PFSK-1 (cell line): ENCODE measurements around the gene TXN.

Experiments used
- FOXP2 ChIP-seq: optimal IDR thresholded peaks from 2 replicates; pipeline ENCODE3; 2011; ENCODE audit warnings: borderline replicate concordance, control low read depth, inconsistent platforms; ENCODE audit not compliant: insufficient read depth; ENCODE audit errors: extremely low read length, extremely low read depth
- POLR2AphosphoS5 ChIP-seq: IDR thresholded peaks from 2 replicates; pipeline ENCODE4 v1.6.1; 2012; ENCODE audit warnings: low read depth, mild to moderate bottlenecking, control low read depth, low read length, moderate library complexity
- REST ChIP-seq, 2 experiments: IDR thresholded peaks; 2 replicates each; pipeline versions ENCODE4 v1.6.1 to v1.8.0; 2011 to 2012; ENCODE audit warnings: low read depth in 2 of 2, low read length in 2 of 2, control low read depth in 1 of 2, inconsistent platforms in 1 of 2, mild to moderate bottlenecking in 1 of 2, moderate library complexity in 1 of 2; ENCODE audit not compliant: insufficient read depth in 1 of 2
- SIN3A ChIP-seq: IDR thresholded peaks from 2 replicates; pipeline ENCODE4 v1.6.1; 2012; ENCODE audit warnings: mild to moderate bottlenecking, low read length, moderate library complexity, borderline replicate concordance; ENCODE audit not compliant: insufficient read depth
- TAF1 ChIP-seq: IDR thresholded peaks from 2 replicates; pipeline ENCODE4 v1.6.1; 2012; ENCODE audit warnings: low read length, control low read depth, borderline replicate concordance; ENCODE audit not compliant: insufficient read depth

TXN gene

GRCh38 chr9:110290001-110290400, 33.7 kb upstream of the TXN start:
- TF ChIP-seq SIN3A (no peak), TAF1 (no peak), POLR2AphosphoS5 (no peak), FOXP2 (no peak), REST (IDR thresholded peaks at IDR 0.05; ENCODE audit: insufficient read depth in 1 of 2, low read depth in 2 of 2, low read length in 2 of 2) (no peak)

- TF ChIP-seq TAF1 (no peak), POLR2AphosphoS5 (no peak), REST (IDR thresholded peaks at IDR 0.05; ENCODE audit: insufficient read depth in 1 of 2, low read depth in 2 of 2, low read length in 2 of 2) (no peak), FOXP2 (no peak), SIN3A (no peak)
These were observed 32.2 kb upstream of the TXN start for GRCh38 chr9:110288503-110288902.

GRCh38 chr9:110287289-110287680, 31.0 kb upstream of the TXN start:
- TF ChIP-seq POLR2AphosphoS5 (no peak), TAF1 (no peak), REST (IDR thresholded peaks at IDR 0.05; ENCODE audit: insufficient read depth in 1 of 2, low read depth in 2 of 2, low read length in 2 of 2) (no peak), FOXP2 (no peak), SIN3A (no peak)

GRCh38 chr9:110284211-110284844, 28.0 kb upstream of the TXN start:
- TF ChIP-seq TAF1 (no peak), POLR2AphosphoS5 (no peak), REST (IDR thresholded peaks at IDR 0.05; ENCODE audit: insufficient read depth in 1 of 2, low read depth in 2 of 2, low read length in 2 of 2) (no peak), FOXP2 (no peak), SIN3A (no peak)
